Subcutaneous adipose tissue (tissue), 4 donors: Measurements from ENCODE around the gene LLGL2. TPM values are rescaled to one million over a fixed set of nuclear protein-coding genes. Genes with fewer than 3 reads are reported as not detected.

Experiments used
- CTCF ChIP-seq: fragments of 450-650 bp; IDR thresholded peaks from one replicate; pipeline ENCODE4 v1.5.1; 2016; ENCODE audit warnings: low read depth, mild to moderate bottlenecking, control low read depth, antibody characterized with exemption, moderate library complexity
- total RNA-seq, 4 donors: library from RNA; depleted of rRNA; stranded (reverse); fragments of >200 nt; gene quantifications; one replicate each; pipeline ENCODE4 v1.1.0, GENCODE V29; 2016

The LLGL2 gene
- total RNA-seq, 4 donors from 2014 or later, result 2.0 to 7.3 (median 3.5) TPM

GRCh38 chr17:75550139-75550465, 24.6 kb downstream of the LLGL2 start:
- TF ChIP-seq CTCF, result no peak

- no peak for TF ChIP-seq CTCF
Measured at GRCh38 chr17:75551266-75551665, 25.8 kb downstream of the LLGL2 start.

GRCh38 chr17:75552425-75553294, 27.2 kb downstream of the LLGL2 start:
- TF ChIP-seq CTCF, result no peak

GRCh38 chr17:75553295-75554110, 28.0 kb downstream of the LLGL2 start:
- no peak for TF ChIP-seq CTCF

- TF ChIP-seq CTCF, result no peak
Measured at GRCh38 chr17:75555679-75556153, 30.2 kb downstream of the LLGL2 start.

GRCh38 chr17:75557075-75557851, 31.8 kb downstream of the LLGL2 start:
- no peak for TF ChIP-seq CTCF
